GM23338 (cell line): ENCODE results near the gene SYNGR4.

ENCODE experiments used
- CREB1 ChIP-seq: fragments of 250-450 bp; sonication (Bioruptor Pico); IDR thresholded peaks from 2 replicates; pipeline ENCODE4 v1.5.0; 2020; ENCODE audit warnings: low read depth, mild to moderate bottlenecking, moderate library complexity
- EZH2phosphoT487 ChIP-seq: fragments of 200-600 bp; sonication (generic); IDR thresholded peaks from one replicate; pipeline ENCODE4 v1.8.1; 2018; ENCODE audit warnings: antibody characterized with exemption; ENCODE audit not compliant: unreplicated experiment
- TF ChIP-seq, protein P1 (sequence below), 2 experiments: fragments of 200-600 bp in 1 of 2; sonication (generic) in 1 of 2; conservative IDR thresholded peaks; 2 replicates each; pipeline versions ENCODE4 v1.5.1 to v1.6.1; 2016 to 2017; ENCODE audit warnings: antibody characterized with exemption in 2 of 2, low read depth in 2 of 2, mild to moderate bottlenecking in 2 of 2, moderate library complexity in 1 of 2

DNA sequence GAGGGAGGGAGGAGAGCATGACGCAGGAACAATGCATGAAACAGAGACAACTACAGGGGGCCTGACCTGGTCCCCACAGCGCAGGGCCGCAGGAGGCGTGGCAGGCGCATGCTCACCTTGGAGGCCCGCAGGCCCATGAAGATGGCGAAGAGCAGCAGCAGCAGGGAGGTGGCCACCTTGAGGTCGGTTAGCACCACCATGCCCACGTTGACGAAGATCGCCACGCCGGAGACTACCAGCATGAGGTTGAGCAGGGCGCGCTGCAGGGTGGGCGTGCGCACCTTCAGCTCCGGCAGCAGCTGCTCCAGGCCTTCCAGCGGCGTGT is 21.8 kb upstream of the SYNGR4 start:
- TF ChIP-seq, protein P1, sequence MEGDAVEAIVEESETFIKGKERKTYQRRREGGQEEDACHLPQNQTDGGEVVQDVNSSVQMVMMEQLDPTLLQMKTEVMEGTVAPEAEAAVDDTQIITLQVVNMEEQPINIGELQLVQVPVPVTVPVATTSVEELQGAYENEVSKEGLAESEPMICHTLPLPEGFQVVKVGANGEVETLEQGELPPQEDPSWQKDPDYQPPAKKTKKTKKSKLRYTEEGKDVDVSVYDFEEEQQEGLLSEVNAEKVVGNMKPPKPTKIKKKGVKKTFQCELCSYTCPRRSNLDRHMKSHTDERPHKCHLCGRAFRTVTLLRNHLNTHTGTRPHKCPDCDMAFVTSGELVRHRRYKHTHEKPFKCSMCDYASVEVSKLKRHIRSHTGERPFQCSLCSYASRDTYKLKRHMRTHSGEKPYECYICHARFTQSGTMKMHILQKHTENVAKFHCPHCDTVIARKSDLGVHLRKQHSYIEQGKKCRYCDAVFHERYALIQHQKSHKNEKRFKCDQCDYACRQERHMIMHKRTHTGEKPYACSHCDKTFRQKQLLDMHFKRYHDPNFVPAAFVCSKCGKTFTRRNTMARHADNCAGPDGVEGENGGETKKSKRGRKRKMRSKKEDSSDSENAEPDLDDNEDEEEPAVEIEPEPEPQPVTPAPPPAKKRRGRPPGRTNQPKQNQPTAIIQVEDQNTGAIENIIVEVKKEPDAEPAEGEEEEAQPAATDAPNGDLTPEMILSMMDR (conservative IDR thresholded peaks at IDR 0.05; ENCODE audit: low read depth in 2 of 2) = no peak; a peak in 1 of 4 replicates
- TF ChIP-seq EZH2phosphoT487 = no peak
- TF ChIP-seq CREB1 (CRISPR knock-in tag) = no peak
